Stimulated activated CD8-positive, alpha-beta memory T cell treated with anti-CD3 and anti-CD28 coated beads, Interleukin-12 subunit alpha, Interleukin-12 subunit beta, amount 100 ng/mL, for 4 hours (primary cell): ENCODE measurements around the gene CLEC2B.

ENCODE experiments used
- DNase-seq: peaks from one replicate; pipeline ENCODE4 v3.0.0-alpha.2; 2020; ENCODE audit warnings: low read depth

Gene CLEC2B

GRCh38 chr12:9868951-9869306, 225 bp downstream of the CLEC2B start:
- DNase-seq = no peak

GRCh38 chr12:9868311-9868801, 798 bp downstream of the CLEC2B start:
- no peak for DNase-seq

GRCh38 chr12:9867531-9867930, 1.6 kb downstream of the CLEC2B start:
- DNase-seq = no peak

GRCh38 chr12:9866860-9867269, 2.3 kb downstream of the CLEC2B start:
- no peak for DNase-seq

- DNase-seq = no peak
These were observed 4.1 kb downstream of the CLEC2B start for GRCh38 chr12:9864913-9865675.

GRCh38 chr12:9858135-9858534, 11.0 kb downstream of the CLEC2B start:
- no peak for DNase-seq

- DNase-seq = no peak
These were observed 12.3 kb downstream of the CLEC2B start for GRCh38 chr12:9856894-9857293.

GRCh38 chr12:9856151-9856550, 13.0 kb downstream of the CLEC2B start:
- no peak for DNase-seq

- no peak for DNase-seq
These were observed 17.2 kb downstream of the CLEC2B start for GRCh38 chr12:9851927-9852326.

GRCh38 chr12:9851050-9851449, 18.1 kb downstream of the CLEC2B start:
- DNase-seq = no peak

GRCh38 chr12:9848899-9849298, 20.3 kb downstream of the CLEC2B start:
- DNase-seq = no peak

GRCh38 chr12:9843407-9843806, 25.7 kb downstream of the CLEC2B start:
- DNase-seq = no peak

GRCh38 chr12:9831720-9832119, 37.4 kb downstream of the CLEC2B start:
- DNase-seq = no peak

GRCh38 chr12:9829982-9830381, 39.2 kb downstream of the CLEC2B start:
- DNase-seq = no peak

- DNase-seq = no peak
These were observed 39.7 kb downstream of the CLEC2B start for GRCh38 chr12:9829483-9829882.

- DNase-seq = no peak
These were observed 41.8 kb downstream of the CLEC2B start, which contains the start of gene KLRF1 for GRCh38 chr12:9827209-9827888. KLRF1 (plus strand) TSS chr12:9827481; CDS start chr12:9827545, 64 bp downstream.

GRCh38 chr12:9820281-9820930, 48.7 kb downstream of the CLEC2B start:
- DNase-seq = no peak

- peak; percentile 86 for DNase-seq
These were observed 55.0 kb downstream of the CLEC2B start for GRCh38 chr12:9813821-9814798.

GRCh38 chr12:9811621-9812020, 57.5 kb downstream of the CLEC2B start:
- DNase-seq = no peak

- DNase-seq = no peak
These were observed 58.5 kb downstream of the CLEC2B start for GRCh38 chr12:9810671-9811070.

- DNase-seq = no peak
These were observed 59.3 kb downstream of the CLEC2B start for GRCh38 chr12:9809866-9810265.

GRCh38 chr12:9809338-9809737, 59.8 kb downstream of the CLEC2B start:
- DNase-seq = no peak
